GM21786 (cell line): ENCODE measurements around the gene DPYD.

Experiments used
- ATAC-seq: cut with Tn5 transposase; IDR thresholded peaks from one replicate; pipeline ENCODE4 v1.9.1; 2021; ENCODE audit not compliant: unreplicated experiment

The DPYD gene

GRCh38 chr1:97464305-97464704, 456.5 kb downstream of the DPYD start:
- ATAC-seq, result no peak

- peak; percentile 94 for ATAC-seq
These were observed 459.1 kb downstream of the DPYD start for GRCh38 chr1:97461782-97462181.

GRCh38 chr1:97457446-97458089, 463.3 kb downstream of the DPYD start:
- no peak for ATAC-seq

DNA sequence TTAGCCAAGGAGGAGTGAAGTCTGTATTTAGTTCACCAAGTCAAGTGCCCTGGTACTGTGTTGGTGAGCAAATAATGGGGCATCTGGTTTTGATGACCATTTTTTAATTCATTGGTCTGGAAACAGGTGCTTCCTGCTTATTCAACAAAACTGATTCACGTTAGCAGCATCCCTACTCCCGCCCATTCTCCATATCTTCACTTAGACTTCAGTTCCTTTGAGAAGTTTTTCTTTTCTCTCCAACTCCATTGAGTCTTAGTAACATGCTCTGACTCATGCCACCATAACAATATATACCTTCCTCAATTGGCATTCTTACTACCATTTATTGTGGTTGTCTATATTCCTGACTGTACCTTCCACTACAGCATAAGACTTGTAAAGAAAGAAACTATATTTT, 468.9 kb downstream of the DPYD start:
- ATAC-seq, result no peak

DNA sequence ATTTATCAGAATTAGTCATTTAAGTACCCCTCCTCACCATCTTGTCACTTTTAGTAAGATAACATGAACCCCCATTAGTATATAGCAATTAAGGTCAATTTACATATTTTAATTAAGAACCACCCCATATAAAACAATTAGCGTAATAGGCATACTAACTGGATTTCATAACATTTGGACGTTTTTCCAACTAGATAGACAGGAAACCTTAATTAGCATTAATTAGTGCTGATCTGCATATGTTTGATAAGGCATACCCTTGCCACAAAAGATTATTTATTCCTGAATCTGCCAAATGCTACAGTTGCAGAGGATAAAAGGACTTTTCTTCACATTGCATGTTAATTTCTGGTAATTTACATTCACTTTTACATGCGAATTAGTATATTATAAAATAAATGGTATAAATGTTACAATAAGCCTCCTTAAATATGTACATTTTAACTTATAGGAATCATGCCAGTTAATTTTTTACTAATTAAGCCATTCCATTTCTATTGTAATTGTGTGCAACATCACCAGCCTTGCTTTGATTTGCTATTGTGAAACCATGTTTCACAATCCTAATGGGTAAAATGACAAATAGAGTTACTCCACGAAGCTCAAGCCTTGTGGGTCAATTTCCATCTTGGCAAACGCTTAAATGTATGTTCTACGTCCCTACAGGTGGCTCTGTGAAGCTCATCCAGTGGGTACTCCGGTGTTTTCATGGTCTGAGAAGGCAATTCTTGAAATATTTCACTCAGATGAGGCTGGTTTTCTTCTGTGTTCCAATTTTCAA, 469.6 kb downstream of the DPYD start:
- no peak for ATAC-seq

DNA sequence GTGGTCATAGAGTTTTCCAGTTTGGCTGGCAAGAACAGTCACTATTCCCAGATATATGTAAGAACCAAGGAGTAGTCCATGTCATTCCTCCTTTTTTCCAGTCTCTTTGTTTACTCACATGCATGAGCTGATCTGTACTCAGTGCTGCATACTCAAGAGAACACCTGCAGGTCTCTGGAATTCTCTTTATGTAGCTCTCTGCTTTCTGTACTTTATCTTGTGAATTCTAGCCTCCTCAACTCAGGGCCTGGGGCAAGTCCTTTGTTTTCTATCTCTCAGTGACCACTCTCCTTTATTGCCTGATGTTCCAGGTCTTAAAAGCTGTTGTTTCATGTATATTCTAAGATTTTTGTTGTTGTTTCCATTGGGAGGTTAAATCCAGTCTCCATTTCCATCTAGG, 478.9 kb downstream of the DPYD start:
- ATAC-seq, result no peak

DNA sequence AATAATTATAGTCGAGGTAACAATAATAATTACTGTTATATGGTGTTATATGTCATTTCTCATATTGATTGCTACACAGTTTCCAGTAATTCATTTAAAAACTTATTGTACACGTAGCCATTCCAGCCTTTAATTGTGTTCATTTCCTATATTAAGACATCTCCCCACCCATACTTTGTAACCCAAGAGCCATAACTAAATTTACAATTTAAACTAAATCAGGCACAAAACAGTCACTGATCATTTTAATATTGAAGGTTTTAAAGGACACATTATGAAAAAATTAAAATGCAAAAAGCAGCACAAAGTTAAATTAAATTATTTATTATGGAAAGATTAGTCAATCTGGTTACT, 487.0 kb downstream of the DPYD start:
- no peak for ATAC-seq

- ATAC-seq, result no peak
These were observed 487.6 kb downstream of the DPYD start for GRCh38 chr1:97433094-97433823.

- peak; percentile 66 for ATAC-seq
These were observed 493.5 kb downstream of the DPYD start for GRCh38 chr1:97427371-97427770.

GRCh38 chr1:97424209-97424608, 496.6 kb downstream of the DPYD start:
- peak; percentile 69 for ATAC-seq

- no peak for ATAC-seq
These were observed 497.4 kb downstream of the DPYD start for GRCh38 chr1:97423403-97423802.

GRCh38 chr1:97417661-97418060, 503.2 kb downstream of the DPYD start:
- ATAC-seq, result no peak

DNA sequence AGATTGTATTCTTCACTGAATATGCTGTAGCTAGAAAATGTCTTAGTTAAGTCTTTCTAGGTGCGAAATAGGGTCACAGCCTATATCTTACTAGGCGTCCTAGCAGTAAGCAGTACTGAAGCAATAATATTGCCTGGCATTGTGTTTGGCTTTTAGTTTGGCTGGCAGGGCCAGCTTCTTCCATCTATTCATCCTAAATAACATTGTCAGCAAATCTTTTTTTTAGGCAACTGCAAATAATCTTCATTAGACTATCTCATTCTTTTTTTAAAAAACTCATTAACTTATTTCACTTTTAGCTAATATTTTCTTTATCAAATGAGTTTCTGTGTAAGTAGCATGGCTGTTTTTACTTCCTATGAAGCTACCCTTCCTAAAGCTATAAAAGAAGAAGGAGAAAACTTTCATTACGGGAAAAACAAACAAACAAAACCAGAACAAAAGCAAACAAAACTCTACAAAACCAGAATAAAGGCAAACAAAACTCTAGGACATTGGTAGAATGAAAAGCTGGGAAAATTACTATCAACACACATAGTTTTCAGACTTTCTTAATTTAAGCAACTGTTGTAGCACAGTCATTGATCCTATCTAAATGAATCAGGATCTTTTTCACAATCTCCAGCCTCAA, 506.0 kb downstream of the DPYD start:
- no peak for ATAC-seq

DNA sequence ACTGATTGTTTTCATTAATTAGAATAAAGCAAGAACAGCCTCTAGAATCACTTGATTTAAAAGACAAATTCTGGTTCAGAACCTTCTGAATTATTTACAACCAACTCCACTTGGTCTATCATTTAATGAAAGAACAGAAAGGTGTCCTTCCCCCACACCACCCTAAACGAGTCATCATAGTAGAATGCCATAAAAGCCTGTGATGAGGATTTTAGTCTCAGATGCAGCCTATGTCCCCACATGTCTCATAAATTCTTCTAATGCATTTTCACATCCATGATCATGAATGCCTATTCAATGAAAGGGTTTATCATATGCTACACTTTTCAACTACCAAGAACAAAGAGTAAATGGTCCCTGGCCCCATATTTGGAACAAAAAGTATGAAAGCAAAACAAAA, 508.1 kb downstream of the DPYD start:
- ATAC-seq, result no peak

DNA sequence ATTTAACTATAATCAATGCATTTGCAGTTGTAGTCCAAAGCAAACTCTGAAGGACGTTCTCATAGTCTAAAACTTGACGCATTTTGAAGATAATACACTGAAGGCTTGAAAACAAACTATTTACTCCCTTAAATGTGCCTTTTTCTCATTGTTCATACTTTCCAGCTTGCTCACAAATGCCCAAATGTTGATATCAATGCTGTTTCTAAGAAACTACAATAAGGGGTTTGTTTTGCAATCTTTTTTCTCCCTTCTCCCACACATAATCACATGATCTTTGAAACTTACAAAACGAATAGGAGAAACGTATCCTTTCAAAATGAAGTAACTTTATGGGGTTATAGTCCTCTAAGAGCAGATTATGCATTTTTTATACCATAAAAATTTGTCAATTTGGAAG, 508.7 kb downstream of the DPYD start:
- no peak for ATAC-seq

GRCh38 chr1:97396463-97396862, 524.4 kb downstream of the DPYD start:
- no peak for ATAC-seq

- no peak for ATAC-seq
These were observed 528.1 kb downstream of the DPYD start for GRCh38 chr1:97392701-97393100.

- ATAC-seq, result no peak
These were observed 535.1 kb downstream of the DPYD start for GRCh38 chr1:97385536-97386277.

GRCh38 chr1:97384294-97384968, 536.4 kb downstream of the DPYD start:
- ATAC-seq, result no peak

- ATAC-seq, result no peak
These were observed 537.0 kb downstream of the DPYD start for GRCh38 chr1:97383797-97384196.
